ENCODE data around the gene ANTXR2. TPM values are rescaled to one million over a fixed set of nuclear protein-coding genes. Genes with fewer than 3 reads are reported as not detected.

Gene ANTXR2
- total RNA-seq, 1 experiment from 2014 or later, result 7.0 TPM

DNA sequence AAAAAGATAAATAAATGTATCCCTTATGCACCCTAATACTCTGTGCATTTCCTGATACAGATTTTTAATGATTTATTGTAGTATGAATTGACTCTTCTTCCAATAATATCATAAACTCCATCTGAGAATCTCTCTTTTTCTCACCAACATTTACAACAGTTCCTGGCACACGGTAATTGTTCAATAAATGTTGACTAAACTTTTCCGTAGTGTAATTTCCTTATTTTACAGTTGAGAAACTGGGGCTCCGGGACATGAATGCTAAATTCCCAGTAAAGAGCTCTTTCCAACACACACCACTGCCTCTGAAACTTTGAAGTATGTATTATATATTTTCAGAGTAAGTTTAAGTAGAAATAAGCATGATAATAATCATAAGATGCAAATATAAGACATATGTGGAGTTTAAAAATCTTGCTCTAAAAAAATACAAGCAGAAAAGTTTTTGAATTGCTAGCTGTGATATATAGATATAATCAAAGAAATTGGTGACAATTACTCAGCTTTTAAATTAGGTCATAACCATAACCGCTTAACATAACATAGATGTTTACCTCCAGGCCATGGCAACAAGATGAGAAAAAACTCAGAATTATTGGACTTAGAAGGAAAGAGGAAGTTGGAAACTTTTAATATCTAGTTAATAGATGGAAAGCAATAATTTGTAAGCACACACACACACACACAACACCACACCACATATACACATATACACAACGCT is 28.2 kb upstream of the ANTXR2 start:
- POLR2A ChIA-PET (ENCODE audit: low non-redundant PET), result no interaction called here

DNA sequence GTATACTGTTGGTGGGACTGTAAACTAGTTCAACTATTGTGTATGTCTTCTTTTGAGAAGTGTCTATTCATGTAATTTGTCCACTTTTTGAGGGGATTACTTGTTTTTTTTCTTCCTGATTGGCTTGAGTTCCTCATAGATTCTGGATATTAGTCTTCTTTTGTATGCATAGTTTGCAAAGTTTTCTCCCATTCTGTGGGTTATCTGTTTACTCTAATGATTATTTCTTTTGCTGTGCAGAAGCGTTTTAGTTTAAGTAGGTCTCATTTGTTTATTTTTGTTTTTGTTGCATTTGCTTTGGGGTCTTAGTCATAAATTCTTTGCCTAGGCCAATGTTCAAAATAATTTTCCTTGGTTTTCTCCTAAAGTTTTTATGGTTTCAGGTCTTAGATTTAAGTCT is 26.6 kb upstream of the ANTXR2 start:
- TF ChIP-seq EZH2 (IDR thresholded peaks at IDR 0.05; ENCODE audit: borderline replicate concordance, low read depth, low read length, poor library complexity, severe bottlenecking), result no peak
- TF ChIP-seq, protein P1, sequence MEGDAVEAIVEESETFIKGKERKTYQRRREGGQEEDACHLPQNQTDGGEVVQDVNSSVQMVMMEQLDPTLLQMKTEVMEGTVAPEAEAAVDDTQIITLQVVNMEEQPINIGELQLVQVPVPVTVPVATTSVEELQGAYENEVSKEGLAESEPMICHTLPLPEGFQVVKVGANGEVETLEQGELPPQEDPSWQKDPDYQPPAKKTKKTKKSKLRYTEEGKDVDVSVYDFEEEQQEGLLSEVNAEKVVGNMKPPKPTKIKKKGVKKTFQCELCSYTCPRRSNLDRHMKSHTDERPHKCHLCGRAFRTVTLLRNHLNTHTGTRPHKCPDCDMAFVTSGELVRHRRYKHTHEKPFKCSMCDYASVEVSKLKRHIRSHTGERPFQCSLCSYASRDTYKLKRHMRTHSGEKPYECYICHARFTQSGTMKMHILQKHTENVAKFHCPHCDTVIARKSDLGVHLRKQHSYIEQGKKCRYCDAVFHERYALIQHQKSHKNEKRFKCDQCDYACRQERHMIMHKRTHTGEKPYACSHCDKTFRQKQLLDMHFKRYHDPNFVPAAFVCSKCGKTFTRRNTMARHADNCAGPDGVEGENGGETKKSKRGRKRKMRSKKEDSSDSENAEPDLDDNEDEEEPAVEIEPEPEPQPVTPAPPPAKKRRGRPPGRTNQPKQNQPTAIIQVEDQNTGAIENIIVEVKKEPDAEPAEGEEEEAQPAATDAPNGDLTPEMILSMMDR (conservative IDR thresholded peaks at IDR 0.05; ENCODE audit: low read depth, low read length), result no peak
- H3K27me3 ChIP-seq (replicated peaks; ENCODE audit: insufficient read depth, low read depth, low read length, poor library complexity), result no peaks in the 10 kb centered on the region
- ChIA-PET CTCF (no interaction called here), POLR2A (ENCODE audit: low non-redundant PET) (no interaction called here)
- no peaks in the 10 kb centered on the region for H3K36me3 ChIP-seq (ENCODE audit: insufficient read depth, low read length, poor library complexity, severe bottlenecking)
- no peak overlapping the region for H3K4me3 ChIP-seq (ENCODE audit: low read depth, low read length, poor library complexity, severe bottlenecking)
- H3K27ac ChIP-seq (ENCODE audit: low read depth, low read length, poor library complexity, severe bottlenecking), result no peak overlapping the region
- no peak for DNase-seq (ENCODE audit: low spot score)
- no peaks in the 10 kb centered on the region for H3K4me1 ChIP-seq (ENCODE audit: insufficient read depth, low read length, poor library complexity, severe bottlenecking)
- intact Hi-C loops (cut with micrococcal nuclease; ENCODE audit: unreplicated experiment), result no loop called here
- no TSS peak for BruUV-seq (replicated peaks)
- no peaks in the 10 kb centered on the region for H3K9me3 ChIP-seq (ENCODE audit: low read depth, low read length, poor library complexity, severe bottlenecking)

More for the DNA sequence above, 28.2 kb upstream of the ANTXR2 start:
- Histone ChIP-seq H3K9me3 (ENCODE audit: low read depth, low read length, poor library complexity, severe bottlenecking) (no peaks in the 10 kb centered on the region), H3K27ac (ENCODE audit: low read depth, low read length, poor library complexity, severe bottlenecking) (no peak overlapping the region), H3K27me3 (replicated peaks; ENCODE audit: insufficient read depth, low read depth, low read length, poor library complexity) (no peaks in the 10 kb centered on the region), H3K4me3 (ENCODE audit: low read depth, low read length, poor library complexity, severe bottlenecking) (no peak overlapping the region), H3K4me1 (ENCODE audit: insufficient read depth, low read length, poor library complexity, severe bottlenecking) (no peaks in the 10 kb centered on the region), H3K36me3 (ENCODE audit: insufficient read depth, low read length, poor library complexity, severe bottlenecking) (no peaks in the 10 kb centered on the region)
- no TSS peak for BruUV-seq (replicated peaks)
- no peak for DNase-seq (ENCODE audit: low spot score)
- CTCF ChIA-PET, result no interaction called here
- no peak for TF ChIP-seq EZH2 (IDR thresholded peaks at IDR 0.05; ENCODE audit: borderline replicate concordance, low read depth, low read length, poor library complexity, severe bottlenecking)
- TF ChIP-seq, protein P1 (conservative IDR thresholded peaks at IDR 0.05; ENCODE audit: low read depth, low read length), result no peak
- intact Hi-C loops (cut with micrococcal nuclease; ENCODE audit: unreplicated experiment), result no loop called here

DNA sequence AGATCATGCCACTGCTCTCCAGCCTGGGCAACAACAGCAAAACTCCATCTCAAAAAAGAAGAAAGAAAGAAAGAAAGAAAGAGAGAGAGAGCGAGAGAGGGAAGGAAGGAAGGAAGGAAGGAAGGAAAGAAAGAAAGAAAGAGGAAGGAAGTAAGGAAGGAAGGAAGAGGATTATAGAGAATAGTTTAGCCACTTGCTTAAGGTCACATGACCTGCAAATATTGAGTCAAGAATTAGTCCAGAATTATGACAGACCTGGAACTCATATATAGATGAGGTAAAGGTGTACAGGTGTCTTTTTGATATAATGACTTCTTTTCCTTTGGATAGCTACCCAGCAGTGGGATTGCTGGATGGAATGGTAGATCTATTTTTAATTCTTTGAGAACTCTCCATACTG is 25.6 kb upstream of the ANTXR2 start:
- no peaks in the 10 kb centered on the region for H3K36me3 ChIP-seq (ENCODE audit: insufficient read depth, low read length, poor library complexity, severe bottlenecking)
- H3K27me3 ChIP-seq (replicated peaks; ENCODE audit: insufficient read depth, low read depth, low read length, poor library complexity), result no peaks in the 10 kb centered on the region
- H3K9me3 ChIP-seq (ENCODE audit: low read depth, low read length, poor library complexity, severe bottlenecking), result no peaks in the 10 kb centered on the region
- no TSS peak for BruUV-seq (replicated peaks)
- TF ChIP-seq, protein P1 (conservative IDR thresholded peaks at IDR 0.05; ENCODE audit: low read depth, low read length), result no peak
- no peak for TF ChIP-seq EZH2 (IDR thresholded peaks at IDR 0.05; ENCODE audit: borderline replicate concordance, low read depth, low read length, poor library complexity, severe bottlenecking)
- H3K4me3 ChIP-seq (ENCODE audit: low read depth, low read length, poor library complexity, severe bottlenecking), result no peak overlapping the region
- no peaks in the 10 kb centered on the region for H3K4me1 ChIP-seq (ENCODE audit: insufficient read depth, low read length, poor library complexity, severe bottlenecking)
- ChIA-PET CTCF (no interaction called here), POLR2A (ENCODE audit: low non-redundant PET) (no interaction called here)
- DNase-seq (ENCODE audit: low spot score), result no peak
- no peak overlapping the region for H3K27ac ChIP-seq (ENCODE audit: low read depth, low read length, poor library complexity, severe bottlenecking)
- intact Hi-C loops (cut with micrococcal nuclease; ENCODE audit: unreplicated experiment), result no loop called here
